Measurements from ENCODE around the gene WDR20. TPM values are rescaled to one million over a fixed set of nuclear protein-coding genes. Genes with fewer than 3 reads are reported as not detected.
A peak's percentile ranks its signal among the peaks of the same experiment; 100 is the strongest.

Gene WDR20
- total RNA-seq, 4 donors from 2014 or later: 27.3 to 39.4 (median 33.0) TPM

DNA sequence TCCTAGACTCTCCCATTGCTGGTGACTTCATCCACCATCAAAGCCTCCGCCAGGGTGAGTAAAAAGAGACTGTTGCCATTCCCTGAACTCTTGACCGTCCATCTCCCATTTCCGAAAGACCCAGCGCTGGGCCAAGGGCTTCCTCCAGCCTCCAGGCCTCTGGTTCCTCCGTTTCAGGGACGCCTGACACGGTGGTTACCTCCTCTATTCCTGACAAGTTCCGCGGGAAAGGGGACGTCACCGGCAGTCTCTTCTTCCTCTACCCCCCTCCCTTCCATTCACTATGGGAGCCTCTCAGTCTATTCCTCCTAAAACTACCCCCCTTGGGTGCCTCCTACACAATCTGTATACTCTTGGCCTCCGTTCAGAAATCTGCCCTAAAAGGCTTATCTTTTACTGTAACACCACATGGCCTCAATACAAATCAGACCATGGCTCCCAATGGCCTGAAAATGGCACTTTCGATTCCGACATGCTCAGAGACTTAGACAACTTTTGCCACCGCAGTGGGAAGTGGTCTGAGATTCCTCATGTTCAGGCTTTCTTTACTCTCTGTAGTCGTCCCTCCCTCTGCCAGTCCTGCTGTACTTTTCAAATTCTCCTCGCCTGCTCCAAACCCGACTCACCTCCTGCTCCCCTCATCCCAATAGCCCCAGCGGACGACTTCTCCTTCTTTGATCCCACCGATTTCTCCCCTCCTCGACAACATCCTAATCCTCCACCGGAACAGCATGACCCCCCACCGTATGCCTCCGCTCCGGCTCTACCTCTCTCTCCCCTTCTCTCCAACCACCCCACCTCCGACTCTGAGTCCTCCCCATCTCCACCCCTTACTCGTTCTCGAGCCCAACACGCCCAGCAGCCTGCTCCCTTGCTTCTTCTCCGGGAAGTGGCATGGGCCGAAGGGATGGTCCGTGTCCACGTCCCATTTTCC lies 94.9 kb downstream of the WDR20 start:
- no peak for TF ChIP-seq POLR2AphosphoS5 (IDR thresholded peaks at IDR 0.05)
- no peak for TF ChIP-seq EP300 (IDR thresholded peaks at IDR 0.05)
- TF ChIP-seq, protein P1, sequence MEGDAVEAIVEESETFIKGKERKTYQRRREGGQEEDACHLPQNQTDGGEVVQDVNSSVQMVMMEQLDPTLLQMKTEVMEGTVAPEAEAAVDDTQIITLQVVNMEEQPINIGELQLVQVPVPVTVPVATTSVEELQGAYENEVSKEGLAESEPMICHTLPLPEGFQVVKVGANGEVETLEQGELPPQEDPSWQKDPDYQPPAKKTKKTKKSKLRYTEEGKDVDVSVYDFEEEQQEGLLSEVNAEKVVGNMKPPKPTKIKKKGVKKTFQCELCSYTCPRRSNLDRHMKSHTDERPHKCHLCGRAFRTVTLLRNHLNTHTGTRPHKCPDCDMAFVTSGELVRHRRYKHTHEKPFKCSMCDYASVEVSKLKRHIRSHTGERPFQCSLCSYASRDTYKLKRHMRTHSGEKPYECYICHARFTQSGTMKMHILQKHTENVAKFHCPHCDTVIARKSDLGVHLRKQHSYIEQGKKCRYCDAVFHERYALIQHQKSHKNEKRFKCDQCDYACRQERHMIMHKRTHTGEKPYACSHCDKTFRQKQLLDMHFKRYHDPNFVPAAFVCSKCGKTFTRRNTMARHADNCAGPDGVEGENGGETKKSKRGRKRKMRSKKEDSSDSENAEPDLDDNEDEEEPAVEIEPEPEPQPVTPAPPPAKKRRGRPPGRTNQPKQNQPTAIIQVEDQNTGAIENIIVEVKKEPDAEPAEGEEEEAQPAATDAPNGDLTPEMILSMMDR (IDR thresholded peaks at IDR 0.05): no peak
- no peak for TF ChIP-seq POLR2A (IDR thresholded peaks at IDR 0.05)
- H3K4me3 ChIP-seq: peak overlapping the region; percentile 12
- no peaks in the 10 kb centered on the region for H3K4me1 ChIP-seq
- H3K36me3 ChIP-seq: peaks cover 24% of the 10 kb centered on the region
- WGBS: 72% methylated on average over 34 of the region's 34 CpGs
- H3K27me3 ChIP-seq: no peaks in the 10 kb centered on the region
- H3K9me3 ChIP-seq: no peaks in the 10 kb centered on the region
- no peak overlapping the region for H3K27ac ChIP-seq
- DNase-seq (ENCODE audit: low spot score in 2 of 2): peak in 1 of 2 donors; percentile 45

DNA sequence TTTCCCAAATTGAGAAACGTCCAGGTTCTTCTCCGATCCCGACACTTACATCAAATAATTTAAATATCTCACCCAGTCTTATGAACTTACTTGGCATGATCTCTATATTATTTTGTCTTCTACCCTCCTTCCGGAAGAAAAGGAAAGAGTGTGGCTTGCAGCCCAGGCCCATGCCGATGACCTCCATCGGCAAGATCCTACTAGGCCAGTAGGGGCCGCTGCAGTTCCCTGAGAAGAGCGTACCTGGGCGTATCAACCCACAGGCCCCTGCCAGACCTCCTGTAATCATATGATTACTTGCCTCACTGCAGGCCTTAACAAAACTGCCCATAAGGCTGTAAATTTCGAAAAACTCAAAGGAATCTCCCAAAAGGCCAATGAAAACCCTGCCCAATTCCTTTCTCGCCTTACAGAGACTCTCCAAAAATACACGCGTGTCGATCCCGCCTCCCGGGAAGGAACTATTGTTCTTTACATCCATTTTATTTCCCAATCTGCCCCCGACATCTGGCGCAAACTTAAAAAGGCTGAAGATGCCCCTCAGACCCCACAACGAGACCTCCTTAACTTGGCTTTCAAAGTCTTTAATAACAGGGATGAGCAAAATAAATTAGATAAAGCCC lies 95.7 kb downstream of the WDR20 start:
- DNase-seq (ENCODE audit: low spot score in 2 of 2): no peak
- H3K4me1 ChIP-seq: no peaks in the 10 kb centered on the region
- peaks cover 24% of the 10 kb centered on the region for H3K36me3 ChIP-seq
- H3K9me3 ChIP-seq: no peaks in the 10 kb centered on the region
- peak overlapping the region; percentile 12 for H3K4me3 ChIP-seq
- TF ChIP-seq POLR2A (IDR thresholded peaks at IDR 0.05) (no peak), EP300 (IDR thresholded peaks at IDR 0.05) (no peak), POLR2AphosphoS5 (IDR thresholded peaks at IDR 0.05) (no peak)
- TF ChIP-seq, protein P1 (IDR thresholded peaks at IDR 0.05): peak; percentile 73 to 83
- no peaks in the 10 kb centered on the region for H3K27me3 ChIP-seq
- 44% methylated on average over 19 of the region's 19 CpGs for WGBS
- no peak overlapping the region for H3K27ac ChIP-seq

DNA sequence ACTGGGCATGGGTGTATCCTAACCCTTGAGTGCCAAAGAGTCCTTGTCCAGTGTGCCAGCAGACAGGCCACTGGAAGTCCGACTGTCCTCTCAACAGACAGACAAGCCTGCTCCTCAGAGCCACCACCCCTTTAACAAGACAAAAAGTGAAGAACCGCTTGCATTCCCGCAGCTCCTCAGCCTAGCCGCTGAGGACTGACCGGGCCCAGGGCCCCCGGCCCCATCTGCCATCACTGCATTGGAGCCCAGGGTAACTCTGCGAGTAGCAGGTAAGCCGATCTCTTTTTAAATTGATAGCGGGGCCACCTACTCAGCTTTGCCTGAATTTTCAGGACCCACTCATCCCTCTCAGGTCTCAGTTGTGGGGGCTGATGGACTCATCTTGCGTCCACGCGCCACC lies 96.3 kb downstream of the WDR20 start:
- H3K27ac ChIP-seq: no peak overlapping the region
- WGBS: 93% methylated on average over 12 of the region's 12 CpGs
- no peak overlapping the region for H3K4me3 ChIP-seq
- H3K36me3 ChIP-seq: peaks cover 18% of the 10 kb centered on the region
- no peak for TF ChIP-seq POLR2AphosphoS5 (IDR thresholded peaks at IDR 0.05)
- TF ChIP-seq EP300 (IDR thresholded peaks at IDR 0.05): no peak
- TF ChIP-seq POLR2A (IDR thresholded peaks at IDR 0.05): no peak
- TF ChIP-seq, protein P1 (IDR thresholded peaks at IDR 0.05): no peak
- no peak for DNase-seq (ENCODE audit: low spot score in 2 of 2)
- H3K27me3 ChIP-seq: no peaks in the 10 kb centered on the region
- H3K4me1 ChIP-seq: no peaks in the 10 kb centered on the region
- H3K9me3 ChIP-seq: no peaks in the 10 kb centered on the region

GRCh38 chr14:102238131-102238530 lies 98.4 kb downstream of the WDR20 start:
- WGBS: 72% methylated on average over 4 of the region's 4 CpGs
- no peak for DNase-seq (ENCODE audit: low spot score in 2 of 2)
- Histone ChIP-seq H3K36me3 (peaks cover 3% of the 10 kb centered on the region), H3K4me1 (no peaks in the 10 kb centered on the region), H3K27me3 (no peaks in the 10 kb centered on the region), H3K4me3 (no peak overlapping the region), H3K27ac (no peak overlapping the region), H3K9me3 (no peaks in the 10 kb centered on the region)
- TF ChIP-seq EP300 (IDR thresholded peaks at IDR 0.05) (no peak), POLR2A (IDR thresholded peaks at IDR 0.05) (no peak), POLR2AphosphoS5 (IDR thresholded peaks at IDR 0.05) (no peak)
- TF ChIP-seq, protein P1 (IDR thresholded peaks at IDR 0.05): no peak

GRCh38 chr14:102238766-102239165 lies 99.1 kb downstream of the WDR20 start:
- Histone ChIP-seq H3K27ac (no peak overlapping the region), H3K4me1 (no peaks in the 10 kb centered on the region), H3K9me3 (no peaks in the 10 kb centered on the region), H3K27me3 (no peaks in the 10 kb centered on the region), H3K4me3 (no peak overlapping the region), H3K36me3 (no peaks in the 10 kb centered on the region)
- TF ChIP-seq POLR2AphosphoS5 (IDR thresholded peaks at IDR 0.05) (no peak), POLR2A (IDR thresholded peaks at IDR 0.05) (no peak), EP300 (IDR thresholded peaks at IDR 0.05) (no peak)
- TF ChIP-seq, protein P1 (IDR thresholded peaks at IDR 0.05): no peak
- WGBS: 91% methylated on average over 3 of the region's 3 CpGs
- no peak for DNase-seq (ENCODE audit: low spot score in 2 of 2)

Data from suprapubic skin (tissue), 4 donors.